Skeletal muscle satellite cell (primary cell): Measurements from ENCODE around the gene COMMD10.
"Not testable (repeated sequence)": the region's sequence is repeated elsewhere in the genome, so short reads cannot be mapped to it uniquely, and the experiment has no call there.

ENCODE experiments used
- H3K27me3 ChIP-seq: 2 replicates; pipeline ENCODE4 v1.7.0; 2013; ENCODE audit warnings: low read length; ENCODE audit not compliant: control insufficient read depth, insufficient read depth
- H3K36me3 ChIP-seq: 2 replicates; pipeline ENCODE4 v1.7.0; 2013; ENCODE audit warnings: mild to moderate bottlenecking, control low read depth, low read length; ENCODE audit not compliant: insufficient read depth
- H3K4me1 ChIP-seq: 2 replicates; pipeline ENCODE4 v1.7.0; 2013; ENCODE audit warnings: low read length; ENCODE audit not compliant: control insufficient read depth, insufficient read depth
- H3K4me2 ChIP-seq: 2 replicates; pipeline ENCODE4 v1.7.0; 2013; ENCODE audit warnings: mild to moderate bottlenecking, low read length
- H3K4me3 ChIP-seq: 2 replicates; pipeline ENCODE4 v1.7.0; 2013; ENCODE audit warnings: low read length
- H3K9ac ChIP-seq: 2 replicates; pipeline ENCODE4 v1.7.0; 2013; ENCODE audit warnings: mild to moderate bottlenecking, low read depth, low read length, moderate library complexity
- H3K9me3 ChIP-seq: replicated peaks from 2 replicates; pipeline ENCODE4 v1.7.0; 2013; ENCODE audit warnings: mild to moderate bottlenecking, control low read depth, low read length

The COMMD10 gene

GRCh38 chr5:116098998-116099397 lies 14.2 kb downstream of the COMMD10 start:
- no peak overlapping the region for H3K4me2 ChIP-seq
- H3K4me3 ChIP-seq: no peak overlapping the region
- no peak overlapping the region for H3K9ac ChIP-seq
- no peaks in the 10 kb centered on the region for H3K4me1 ChIP-seq
- no peaks in the 10 kb centered on the region for H3K9me3 ChIP-seq
- peaks cover 16% of the 10 kb centered on the region for H3K36me3 ChIP-seq
- H3K27me3 ChIP-seq: no peaks in the 10 kb centered on the region

DNA sequence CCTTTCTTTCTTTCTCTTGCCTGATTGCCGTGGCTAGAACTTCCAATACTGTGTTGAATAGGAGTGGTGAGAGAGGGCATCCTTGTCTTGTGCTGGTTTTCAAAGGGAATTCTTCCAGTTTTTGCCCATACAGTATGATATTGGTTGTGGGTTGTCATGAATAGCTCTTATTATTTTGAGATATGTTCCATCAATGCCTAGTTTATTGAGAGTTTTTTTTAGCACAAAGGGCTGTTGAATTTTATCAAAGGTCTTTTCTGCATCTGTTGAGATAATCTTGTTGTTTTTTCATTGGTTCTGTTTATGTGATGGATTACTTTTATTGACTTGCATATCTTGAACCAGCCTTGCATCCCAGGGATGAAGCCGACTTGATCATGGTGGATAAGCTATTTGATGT lies 20.1 kb downstream of the COMMD10 start:
- not testable (repeated sequence) for H3K9ac ChIP-seq, H3K9me3 ChIP-seq, H3K4me3 ChIP-seq, H3K36me3 ChIP-seq, H3K4me2 ChIP-seq, H3K4me1 ChIP-seq, H3K27me3 ChIP-seq

DNA sequence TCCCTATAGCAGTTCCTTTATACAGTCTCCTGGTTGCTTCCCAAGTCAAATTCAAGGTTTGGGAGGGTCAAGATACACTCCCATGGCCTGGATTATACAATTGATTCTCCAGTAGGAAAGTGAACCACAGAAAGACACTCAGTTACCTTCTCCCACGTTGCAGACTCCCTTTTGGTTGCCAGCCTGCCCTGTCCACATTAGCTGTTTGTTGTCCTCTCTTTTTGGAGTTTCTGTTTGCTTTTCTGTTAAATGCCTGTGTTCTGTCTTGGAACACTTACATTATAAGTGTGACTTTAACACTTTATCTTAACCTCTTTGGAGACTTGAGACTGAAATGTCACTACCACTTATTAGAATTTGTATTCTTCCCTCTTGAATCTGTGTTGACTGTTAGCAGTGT lies 30.3 kb downstream of the COMMD10 start:
- H3K9me3 ChIP-seq: peaks cover 3% of the 10 kb centered on the region
- no peaks in the 10 kb centered on the region for H3K4me1 ChIP-seq
- H3K36me3 ChIP-seq: no peaks in the 10 kb centered on the region
- H3K4me2 ChIP-seq: no peak overlapping the region
- no peak overlapping the region for H3K9ac ChIP-seq
- H3K27me3 ChIP-seq: no peaks in the 10 kb centered on the region
- no peak overlapping the region for H3K4me3 ChIP-seq

DNA sequence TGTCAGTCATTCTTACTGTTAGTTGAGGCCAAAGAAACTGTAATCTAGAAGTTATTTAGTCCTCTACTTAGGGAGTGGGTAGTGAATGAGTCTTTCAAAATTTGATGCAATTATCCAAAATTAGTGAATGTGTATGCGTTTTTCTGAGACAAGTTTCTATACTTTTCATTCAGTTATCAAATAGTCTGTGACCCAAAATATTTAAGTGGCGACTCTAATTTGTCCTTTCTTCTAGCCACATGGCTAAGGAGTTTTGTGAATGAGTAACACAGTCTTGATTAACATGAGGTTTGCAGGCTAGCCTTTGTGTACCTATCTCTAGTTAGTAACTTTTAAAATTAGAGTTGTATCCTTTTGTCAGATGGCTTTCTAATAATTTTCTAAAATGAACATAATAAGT lies 45.6 kb downstream of the COMMD10 start:
- Histone ChIP-seq H3K4me2 (peak overlapping the region; percentile 47), H3K27me3 (no peaks in the 10 kb centered on the region), H3K9me3 (no peaks in the 10 kb centered on the region), H3K9ac (no peak overlapping the region), H3K4me3 (no peak overlapping the region), H3K36me3 (no peaks in the 10 kb centered on the region), H3K4me1 (peaks cover 8% of the 10 kb centered on the region)

GRCh38 chr5:116130976-116131375 lies 46.2 kb downstream of the COMMD10 start:
- H3K4me2 ChIP-seq: no peak overlapping the region
- H3K27me3 ChIP-seq: no peaks in the 10 kb centered on the region
- no peaks in the 10 kb centered on the region for H3K36me3 ChIP-seq
- no peak overlapping the region for H3K4me3 ChIP-seq
- no peak overlapping the region for H3K9ac ChIP-seq
- no peaks in the 10 kb centered on the region for H3K9me3 ChIP-seq
- peaks cover 8% of the 10 kb centered on the region for H3K4me1 ChIP-seq

DNA sequence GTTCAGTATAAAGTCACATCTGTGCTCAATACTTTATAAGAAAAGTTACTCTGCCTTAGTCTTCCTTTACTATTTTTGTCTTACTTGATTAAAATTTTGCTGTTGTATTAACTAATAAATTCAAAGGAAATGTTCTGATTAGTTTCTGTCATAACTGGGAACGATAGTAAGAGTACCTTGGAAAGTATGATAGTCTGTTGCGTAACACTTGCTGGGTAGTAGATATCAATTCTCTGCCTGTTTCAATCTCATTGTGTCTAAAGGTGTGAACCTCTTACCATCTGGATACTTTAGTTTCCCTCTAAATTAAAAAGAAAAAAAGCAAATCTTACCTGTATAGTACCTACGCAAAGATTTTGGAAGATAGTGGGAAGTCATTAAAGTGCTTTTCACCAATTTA lies 48.5 kb downstream of the COMMD10 start:
- Histone ChIP-seq H3K4me2 (no peak overlapping the region), H3K36me3 (no peaks in the 10 kb centered on the region), H3K27me3 (no peaks in the 10 kb centered on the region), H3K4me1 (peaks cover 8% of the 10 kb centered on the region), H3K9ac (no peak overlapping the region), H3K9me3 (no peaks in the 10 kb centered on the region), H3K4me3 (no peak overlapping the region)

GRCh38 chr5:116135344-116135743 lies 50.5 kb downstream of the COMMD10 start:
- H3K4me1 ChIP-seq: peaks cover 2% of the 10 kb centered on the region
- no peak overlapping the region for H3K9ac ChIP-seq
- no peaks in the 10 kb centered on the region for H3K27me3 ChIP-seq
- no peak overlapping the region for H3K4me2 ChIP-seq
- no peak overlapping the region for H3K4me3 ChIP-seq
- no peaks in the 10 kb centered on the region for H3K36me3 ChIP-seq
- no peaks in the 10 kb centered on the region for H3K9me3 ChIP-seq

GRCh38 chr5:116137544-116138378 lies 52.9 kb downstream of the COMMD10 start:
- Histone ChIP-seq H3K27me3 (no peaks in the 10 kb centered on the region), H3K4me3 (no peak overlapping the region), H3K4me2 (no peak overlapping the region), H3K9me3 (no peaks in the 10 kb centered on the region), H3K36me3 (no peaks in the 10 kb centered on the region), H3K9ac (no peak overlapping the region), H3K4me1 (no peaks in the 10 kb centered on the region)

GRCh38 chr5:116142495-116142894 lies 57.7 kb downstream of the COMMD10 start:
- H3K27me3 ChIP-seq: no peaks in the 10 kb centered on the region
- peaks cover 8% of the 10 kb centered on the region for H3K4me1 ChIP-seq
- no peak overlapping the region for H3K4me2 ChIP-seq
- H3K9me3 ChIP-seq: no peaks in the 10 kb centered on the region
- H3K4me3 ChIP-seq: no peak overlapping the region
- no peak overlapping the region for H3K9ac ChIP-seq
- H3K36me3 ChIP-seq: no peaks in the 10 kb centered on the region

- no peaks in the 10 kb centered on the region for H3K27me3 ChIP-seq
- peaks cover 8% of the 10 kb centered on the region for H3K4me1 ChIP-seq
- H3K4me2 ChIP-seq: no peak overlapping the region
- no peaks in the 10 kb centered on the region for H3K36me3 ChIP-seq
- no peak overlapping the region for H3K9ac ChIP-seq
- H3K9me3 ChIP-seq: no peaks in the 10 kb centered on the region
- no peak overlapping the region for H3K4me3 ChIP-seq
These were observed 59.3 kb downstream of the COMMD10 start for GRCh38 chr5:116144103-116144502.

GRCh38 chr5:116144991-116145390 lies 60.2 kb downstream of the COMMD10 start:
- Histone ChIP-seq H3K4me3 (no peak overlapping the region), H3K36me3 (no peaks in the 10 kb centered on the region), H3K4me1 (peaks cover 8% of the 10 kb centered on the region)

DNA sequence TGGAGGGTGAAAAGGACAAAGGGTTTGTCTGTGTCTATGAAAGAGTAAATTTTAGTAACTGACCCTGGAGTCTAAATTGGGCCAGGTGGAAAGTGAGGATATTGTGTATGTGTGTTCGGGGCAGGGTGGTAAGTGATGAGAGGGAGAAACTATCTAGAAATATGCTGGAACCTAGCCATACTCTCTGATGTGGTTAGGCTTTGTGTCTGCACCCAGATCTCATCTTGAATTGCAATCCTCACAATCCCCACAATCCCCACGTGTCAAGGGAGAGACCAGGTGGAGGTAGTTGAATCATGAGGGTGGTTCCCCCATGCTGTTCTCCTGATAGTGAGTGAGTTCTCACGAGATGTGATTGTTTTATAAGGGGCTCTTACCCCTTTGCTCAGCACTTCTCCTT lies 60.6 kb downstream of the COMMD10 start:
- H3K36me3 ChIP-seq: no peaks in the 10 kb centered on the region
- no peaks in the 10 kb centered on the region for H3K9me3 ChIP-seq
- H3K4me3 ChIP-seq: no peak overlapping the region
- peaks cover 8% of the 10 kb centered on the region for H3K4me1 ChIP-seq
- H3K27me3 ChIP-seq: no peaks in the 10 kb centered on the region
- no peak overlapping the region for H3K9ac ChIP-seq
- H3K4me2 ChIP-seq: no peak overlapping the region

More at GRCh38 chr5:116144991-116145390, 60.2 kb downstream of the COMMD10 start:
- no peak overlapping the region for H3K9ac ChIP-seq
- no peak overlapping the region for H3K4me2 ChIP-seq
- no peaks in the 10 kb centered on the region for H3K9me3 ChIP-seq
- H3K27me3 ChIP-seq: no peaks in the 10 kb centered on the region
